Measurements from ENCODE around the gene BMPR1B. TPM values are rescaled to one million over a fixed set of nuclear protein-coding genes. Genes with fewer than 3 reads are reported as not detected.

BMPR1B gene
- total and polyA plus RNA-seq, 2 donors from 2014 or later: 4.1 to 5.5 TPM

DNA sequence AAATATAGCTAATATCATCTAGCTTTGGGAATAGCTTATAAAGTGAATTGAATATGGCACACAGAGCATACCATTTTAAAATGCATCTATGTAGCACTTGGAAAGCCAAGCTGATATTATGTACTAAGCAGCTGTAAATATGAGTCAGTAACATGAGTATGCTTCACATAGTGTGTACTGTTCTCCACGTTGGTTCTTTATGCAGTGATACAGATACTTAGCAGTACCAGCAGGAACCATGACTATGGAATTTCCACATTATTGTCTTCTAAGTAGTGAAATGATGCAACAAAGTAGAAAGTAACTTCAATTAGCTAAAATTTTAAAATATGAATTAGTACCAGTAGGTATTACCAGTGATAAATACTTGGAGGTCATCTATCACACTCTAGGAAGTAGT is 320.1 kb downstream of the BMPR1B start:
- H3K9ac ChIP-seq (ENCODE audit: low read length in 3 of 3): no peak overlapping the region
- H3K36me3 ChIP-seq (ENCODE audit: control insufficient read depth in 2 of 3, insufficient read depth in 3 of 3, low read length in 3 of 3): no peaks in the 10 kb centered on the region
- no peak for FAIRE-seq
- no peak overlapping the region for H3K27ac ChIP-seq (ENCODE audit: low read depth in 2 of 2, low read length in 2 of 2)
- no peaks in the 10 kb centered on the region for H3K4me1 ChIP-seq (ENCODE audit: control insufficient read depth in 2 of 3, insufficient read depth in 2 of 3, low read depth in 1 of 3, low read length in 3 of 3)
- H3K4me3 ChIP-seq (ENCODE audit: low read length in 3 of 3): no peak overlapping the region
- no peaks in the 10 kb centered on the region for H3K27me3 ChIP-seq (ENCODE audit: control insufficient read depth, insufficient read depth, low read length)
- no peak for DNase-seq
- H3K9me3 ChIP-seq (ENCODE audit: control insufficient read depth in 2 of 3, insufficient read depth in 1 of 3, low read length in 3 of 3): no peaks in the 10 kb centered on the region
- intact Hi-C loops (cut with DNase I): no loop called here
- TF ChIP-seq, protein P1, sequence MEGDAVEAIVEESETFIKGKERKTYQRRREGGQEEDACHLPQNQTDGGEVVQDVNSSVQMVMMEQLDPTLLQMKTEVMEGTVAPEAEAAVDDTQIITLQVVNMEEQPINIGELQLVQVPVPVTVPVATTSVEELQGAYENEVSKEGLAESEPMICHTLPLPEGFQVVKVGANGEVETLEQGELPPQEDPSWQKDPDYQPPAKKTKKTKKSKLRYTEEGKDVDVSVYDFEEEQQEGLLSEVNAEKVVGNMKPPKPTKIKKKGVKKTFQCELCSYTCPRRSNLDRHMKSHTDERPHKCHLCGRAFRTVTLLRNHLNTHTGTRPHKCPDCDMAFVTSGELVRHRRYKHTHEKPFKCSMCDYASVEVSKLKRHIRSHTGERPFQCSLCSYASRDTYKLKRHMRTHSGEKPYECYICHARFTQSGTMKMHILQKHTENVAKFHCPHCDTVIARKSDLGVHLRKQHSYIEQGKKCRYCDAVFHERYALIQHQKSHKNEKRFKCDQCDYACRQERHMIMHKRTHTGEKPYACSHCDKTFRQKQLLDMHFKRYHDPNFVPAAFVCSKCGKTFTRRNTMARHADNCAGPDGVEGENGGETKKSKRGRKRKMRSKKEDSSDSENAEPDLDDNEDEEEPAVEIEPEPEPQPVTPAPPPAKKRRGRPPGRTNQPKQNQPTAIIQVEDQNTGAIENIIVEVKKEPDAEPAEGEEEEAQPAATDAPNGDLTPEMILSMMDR (IDR thresholded peaks at IDR 0.05; ENCODE audit: borderline replicate concordance, extremely low read depth, insufficient read depth): no peak

- intact Hi-C loops (cut with DNase I): no loop called here
- H3K4me3 ChIP-seq (ENCODE audit: low read length in 3 of 3): no peak overlapping the region
- H3K36me3 ChIP-seq (ENCODE audit: control insufficient read depth in 2 of 3, insufficient read depth in 3 of 3, low read length in 3 of 3): no peaks in the 10 kb centered on the region
- no peaks in the 10 kb centered on the region for H3K27me3 ChIP-seq (ENCODE audit: control insufficient read depth, insufficient read depth, low read length)
- no peaks in the 10 kb centered on the region for H3K4me1 ChIP-seq (ENCODE audit: control insufficient read depth in 2 of 3, insufficient read depth in 2 of 3, low read depth in 1 of 3, low read length in 3 of 3)
- no peak for DNase-seq
- FAIRE-seq: no peak
- no peak overlapping the region for H3K9ac ChIP-seq (ENCODE audit: low read length in 3 of 3)
- H3K9me3 ChIP-seq (ENCODE audit: control insufficient read depth in 2 of 3, insufficient read depth in 1 of 3, low read length in 3 of 3): no peaks in the 10 kb centered on the region
- TF ChIP-seq, protein P1 (IDR thresholded peaks at IDR 0.05; ENCODE audit: borderline replicate concordance, extremely low read depth, insufficient read depth): no peak
- H3K27ac ChIP-seq (ENCODE audit: low read depth in 2 of 2, low read length in 2 of 2): no peak overlapping the region
Measured at GRCh38 chr4:95080969-95081368, 323.2 kb downstream of the BMPR1B start.

DNA sequence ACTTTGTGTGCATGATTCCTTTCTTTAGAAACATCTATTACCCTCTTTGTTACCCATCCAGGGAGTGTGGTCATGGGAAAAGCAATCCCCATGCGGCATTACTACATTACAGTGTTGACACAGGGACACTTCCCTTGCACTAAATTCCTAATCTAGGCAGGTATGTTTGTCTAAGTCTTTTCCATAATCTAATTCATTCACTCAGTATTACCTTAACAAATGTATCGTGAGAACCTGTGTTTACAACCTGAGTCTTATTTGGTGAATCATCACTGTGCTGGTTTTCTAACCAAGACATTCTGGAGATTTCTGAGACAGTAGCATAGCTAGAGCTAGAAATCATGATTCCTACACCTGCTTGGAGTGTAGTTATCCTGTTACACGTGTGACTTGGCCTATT is 326.8 kb downstream of the BMPR1B start:
- Histone ChIP-seq H3K27me3 (ENCODE audit: control insufficient read depth, insufficient read depth, low read length) (no peaks in the 10 kb centered on the region), H3K4me1 (ENCODE audit: control insufficient read depth in 2 of 3, insufficient read depth in 2 of 3, low read depth in 1 of 3, low read length in 3 of 3) (no peaks in the 10 kb centered on the region), H3K4me3 (ENCODE audit: low read length in 3 of 3) (no peak overlapping the region), H3K9me3 (ENCODE audit: control insufficient read depth in 2 of 3, insufficient read depth in 1 of 3, low read length in 3 of 3) (no peaks in the 10 kb centered on the region), H3K27ac (ENCODE audit: low read depth in 2 of 2, low read length in 2 of 2) (no peak overlapping the region), H3K36me3 (ENCODE audit: control insufficient read depth in 2 of 3, insufficient read depth in 3 of 3, low read length in 3 of 3) (no peaks in the 10 kb centered on the region), H3K9ac (ENCODE audit: low read length in 3 of 3) (no peak overlapping the region)
- no peak for FAIRE-seq
- intact Hi-C loops (cut with DNase I): no loop called here
- DNase-seq: no peak
- TF ChIP-seq, protein P1 (IDR thresholded peaks at IDR 0.05; ENCODE audit: borderline replicate concordance, extremely low read depth, insufficient read depth): no peak

Measured in kidney (tissue), 14 donors.